Measurements from ENCODE around the gene HORMAD2.

GRCh38 chr22:30144391-30144790 lies 64.1 kb downstream of the HORMAD2 start:
- TF ChIP-seq, protein P1, sequence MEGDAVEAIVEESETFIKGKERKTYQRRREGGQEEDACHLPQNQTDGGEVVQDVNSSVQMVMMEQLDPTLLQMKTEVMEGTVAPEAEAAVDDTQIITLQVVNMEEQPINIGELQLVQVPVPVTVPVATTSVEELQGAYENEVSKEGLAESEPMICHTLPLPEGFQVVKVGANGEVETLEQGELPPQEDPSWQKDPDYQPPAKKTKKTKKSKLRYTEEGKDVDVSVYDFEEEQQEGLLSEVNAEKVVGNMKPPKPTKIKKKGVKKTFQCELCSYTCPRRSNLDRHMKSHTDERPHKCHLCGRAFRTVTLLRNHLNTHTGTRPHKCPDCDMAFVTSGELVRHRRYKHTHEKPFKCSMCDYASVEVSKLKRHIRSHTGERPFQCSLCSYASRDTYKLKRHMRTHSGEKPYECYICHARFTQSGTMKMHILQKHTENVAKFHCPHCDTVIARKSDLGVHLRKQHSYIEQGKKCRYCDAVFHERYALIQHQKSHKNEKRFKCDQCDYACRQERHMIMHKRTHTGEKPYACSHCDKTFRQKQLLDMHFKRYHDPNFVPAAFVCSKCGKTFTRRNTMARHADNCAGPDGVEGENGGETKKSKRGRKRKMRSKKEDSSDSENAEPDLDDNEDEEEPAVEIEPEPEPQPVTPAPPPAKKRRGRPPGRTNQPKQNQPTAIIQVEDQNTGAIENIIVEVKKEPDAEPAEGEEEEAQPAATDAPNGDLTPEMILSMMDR (conservative IDR thresholded peaks at IDR 0.05; ENCODE audit: low read length) = no peak
- TF ChIP-seq EZH2phosphoT487 (IDR thresholded peaks at IDR 0.05; ENCODE audit: borderline replicate concordance) = no peak
